BJ (cell line): ENCODE measurements around the gene DNHD1. TPM values are rescaled to one million over a fixed set of nuclear protein-coding genes. Genes with fewer than 3 reads are reported as not detected.

Experiments used
- CTCF ChIA-PET: fragments of 350-600 bp; formaldehyde crosslinking; extraction: SDS; loops from one replicate; lab custom pipeline; 2021; ENCODE audit warnings: antibody characterized with exemption, inconsistent platforms; lab: Yijun Ruan, JAX
- POLR2A ChIA-PET: fragments of 300-600 bp; sonication (Branson Sonifier 250); formaldehyde crosslinking; extraction: SDS; loops from one replicate; lab custom pipeline; 2021; ENCODE audit warnings: antibody characterized with exemption; lab: Charles Lee
- DNase-seq: peaks from one replicate; pipeline ENCODE4 v3.0.0-alpha.2; 2011; ENCODE audit warnings: low read depth
- H3K27me3 ChIP-seq: 2 replicates; pipeline ENCODE4 v1.6.0; 2011; ENCODE audit warnings: low read length; ENCODE audit not compliant: control insufficient read depth, insufficient read depth
- H3K36me3 ChIP-seq: 2 replicates; pipeline ENCODE4 v1.5.1; 2011; ENCODE audit warnings: low read length; ENCODE audit not compliant: control insufficient read depth, insufficient read depth
- H3K4me3 ChIP-seq: 2 replicates; pipeline ENCODE4 v1.5.1; 2011; ENCODE audit warnings: low read depth, mild to moderate bottlenecking, control low read depth, low read length
- CTCF ChIP-seq: IDR thresholded peaks from 2 replicates; pipeline ENCODE4 v1.5.1; 2011; ENCODE audit warnings: low read depth, mild to moderate bottlenecking, control low read depth, inconsistent platforms, low read length, moderate library complexity; ENCODE audit not compliant: insufficient read depth
- polyA plus RNA-seq: library from polyadenylated mRNA; depleted of rRNA; stranded (reverse); fragments of >200 nt; gene quantifications from 2 replicates; pipeline ENCODE4 v1.2.3, GENCODE V29; 2011

DNHD1 gene
- polyA plus RNA-seq, 1 experiment: 3.1 TPM

DNA sequence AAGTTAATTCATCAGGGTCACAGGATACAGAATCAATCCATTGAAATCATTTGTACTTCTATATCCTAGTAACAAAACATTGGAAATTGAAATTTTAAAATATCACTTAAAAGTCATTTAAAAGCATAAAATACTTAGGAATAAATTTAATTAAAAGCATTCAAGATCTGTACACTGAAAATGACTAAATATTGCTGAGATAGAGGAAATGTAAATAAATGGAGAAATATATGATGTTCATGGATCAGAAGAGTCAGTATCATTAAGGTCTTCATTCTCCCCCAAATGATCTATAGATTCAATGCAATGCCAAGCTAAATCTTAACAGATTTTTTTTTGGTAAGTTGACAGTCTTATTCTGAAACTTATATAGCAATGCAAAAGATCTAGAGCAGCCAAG lies 56.6 kb downstream of the DNHD1 start:
- no peak for TF ChIP-seq CTCF
- H3K4me3 ChIP-seq: no peak overlapping the region
- no peaks in the 10 kb centered on the region; the same call in 1 of the 2 replicates for H3K36me3 ChIP-seq
- H3K27me3 ChIP-seq: no peaks in the 10 kb centered on the region
- POLR2A ChIA-PET: no interaction called here
- DNase-seq: no peak
- CTCF ChIA-PET: no interaction called here

- no peaks in the 10 kb centered on the region for H3K36me3 ChIP-seq
- TF ChIP-seq CTCF: no peak
- ChIA-PET POLR2A (no interaction called here), CTCF (interaction anchor here (0.9 kb wide), 1 partner anchor 18 kb away, joined by 3 read pairs; no protein-coding TSS in a partner anchor)
- no peaks in the 10 kb centered on the region for H3K27me3 ChIP-seq
- H3K4me3 ChIP-seq: no peak overlapping the region
- no peak for DNase-seq
These were observed 58.0 kb downstream of the DNHD1 start for GRCh38 chr11:6554828-6555706.

DNA sequence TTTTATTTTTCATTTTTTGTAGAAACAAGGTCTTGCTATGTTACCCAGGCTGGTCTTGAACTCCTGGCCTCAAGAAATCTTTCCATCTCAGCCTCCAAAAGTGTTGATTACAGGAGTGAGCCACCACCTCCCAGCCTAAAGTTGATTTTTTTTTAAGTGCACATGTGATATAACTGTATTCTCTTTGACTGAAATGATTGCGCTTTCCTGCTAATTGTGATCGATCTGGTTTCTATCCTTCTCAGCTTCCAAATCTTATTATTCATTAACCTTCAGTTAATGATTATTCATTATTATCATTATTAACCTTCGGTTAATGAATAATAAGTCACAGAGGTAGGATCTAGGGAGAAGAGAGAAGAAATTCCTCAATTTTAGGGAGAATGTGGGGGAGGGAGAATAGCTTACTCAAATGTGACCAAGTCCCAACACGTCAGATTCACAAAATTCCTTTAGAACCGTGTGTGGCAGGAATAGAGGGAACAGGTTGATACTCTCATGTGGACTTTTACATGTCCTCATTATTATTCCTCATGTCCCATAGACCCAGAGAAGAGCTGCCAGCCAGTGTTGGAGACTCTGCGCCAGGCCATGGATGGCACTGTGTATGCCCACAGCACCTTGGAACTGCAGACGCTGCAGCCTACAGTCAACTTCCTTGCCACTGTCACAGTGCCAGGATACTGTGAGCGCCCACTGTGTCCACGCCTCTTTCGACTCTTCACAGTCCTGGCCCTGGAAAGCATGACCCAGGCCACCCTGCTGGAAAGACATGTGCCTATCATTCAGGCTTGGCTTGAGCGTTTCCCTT lies 59.3 kb downstream of the DNHD1 start:
- Histone ChIP-seq H3K4me3 (no peak overlapping the region), H3K36me3 (no peaks in the 10 kb centered on the region), H3K27me3 (no peaks in the 10 kb centered on the region)
- no peak for DNase-seq
- CTCF ChIA-PET: no interaction called here
- TF ChIP-seq CTCF: no peak
- POLR2A ChIA-PET: no interaction called here

GRCh38 chr11:6557063-6557462 lies 60.0 kb downstream of the DNHD1 start:
- H3K27me3 ChIP-seq: no peaks in the 10 kb centered on the region
- no peak for DNase-seq
- H3K36me3 ChIP-seq: no peaks in the 10 kb centered on the region
- H3K4me3 ChIP-seq: no peak overlapping the region
- no peak for TF ChIP-seq CTCF
- POLR2A ChIA-PET: no interaction called here
- CTCF ChIA-PET: no interaction called here
